ENCODE measurements around the gene BLMH.
A peak's percentile ranks its signal among the peaks of the same experiment; 100 is the strongest.

BLMH gene

GRCh38 chr17:30291543-30292285 is at the start of gene BLMH:
Gene BLMH, minus strand, starts transcription at chr17:30291944. Its CDS starts 125 bp downstream, at chr17:30291819.
- DNase-seq: peak; percentile 85 to 94 (median 90)

- DNase-seq: no peak
Observed at GRCh38 chr17:30340801-30341356, 49.1 kb upstream of the BLMH start.

- no peak for DNase-seq
Observed at GRCh38 chr17:30339086-30339485, 47.3 kb upstream of the BLMH start.

GRCh38 chr17:30337393-30337999 is 45.8 kb upstream of the BLMH start:
- DNase-seq: peak; percentile 31 to 54 (median 52)

- DNase-seq: peak; percentile 66 to 71 (median 68)
Observed at GRCh38 chr17:30336369-30337171, 44.8 kb upstream of the BLMH start.

- no peak for DNase-seq
Observed at GRCh38 chr17:30334421-30334820, 42.7 kb upstream of the BLMH start.

GRCh38 chr17:30333503-30334360 is 42.0 kb upstream of the BLMH start, which contains the start of gene TMIGD1:
Gene TMIGD1, minus strand, starts transcription at chr17:30334057. Its CDS starts 1,924 bp downstream, at chr17:30332133.
- DNase-seq: no peak

GRCh38 chr17:30332057-30332542 is 40.4 kb upstream of the BLMH start:
- peak; percentile 60 to 88 (median 78) for DNase-seq

GRCh38 chr17:30326809-30327208 is 35.1 kb upstream of the BLMH start:
- no peak for DNase-seq

- DNase-seq: no peak
Observed at GRCh38 chr17:30324723-30325122, 33.0 kb upstream of the BLMH start.

GRCh38 chr17:30323895-30324319 is 32.2 kb upstream of the BLMH start:
- DNase-seq: peak; percentile 66 to 75 (median 68)

GRCh38 chr17:30323262-30323894 is 31.6 kb upstream of the BLMH start:
- DNase-seq: peak in 2 of 3 donors; percentile 37 to 46

GRCh38 chr17:30321314-30321713 is 29.6 kb upstream of the BLMH start:
- DNase-seq: no peak

- no peak for DNase-seq
Observed at GRCh38 chr17:30318155-30318554, 26.4 kb upstream of the BLMH start.

GRCh38 chr17:30316736-30317135 is 25.0 kb upstream of the BLMH start:
- peak in 2 of 3 donors; percentile 17 to 40 for DNase-seq

- DNase-seq: no peak
Observed at GRCh38 chr17:30315106-30315505, 23.4 kb upstream of the BLMH start.

GRCh38 chr17:30314474-30314873 is 22.7 kb upstream of the BLMH start:
- no peak for DNase-seq

GRCh38 chr17:30312226-30312625 is 20.5 kb upstream of the BLMH start:
- no peak for DNase-seq

GRCh38 chr17:30310562-30310961 is 18.8 kb upstream of the BLMH start:
- DNase-seq: no peak

GRCh38 chr17:30309591-30309990 is 17.8 kb upstream of the BLMH start:
- no peak for DNase-seq

GRCh38 chr17:30308406-30308805 is 16.7 kb upstream of the BLMH start:
- DNase-seq: no peak
